Endothelial cell of umbilical vein (primary cell): ENCODE data around the gene CHRM4. TPM values are rescaled to one million over a fixed set of nuclear protein-coding genes. Genes with fewer than 3 reads are reported as not detected.
"Not testable (repeated sequence)": the region's sequence is repeated elsewhere in the genome, so short reads cannot be mapped to it uniquely, and the experiment has no call there.

Experiments
- BruUV-seq: library from RNA; stranded (reverse); fragments of 400-500 nt; replicated peaks from 2 replicates; lab custom pipeline; 2021; lab: Mats Ljungman, UMichigan
- CTCF ChIA-PET: fragments of 300-600, 350-600 bp; sonication (Branson Sonifier 250); formaldehyde crosslinking; loops from one replicate; lab custom pipeline; 2021; ENCODE audit warnings: antibody characterized with exemption, inconsistent platforms; lab: Charles Lee
- POLR2A ChIA-PET: fragments of 300-600, 350-600 bp; sonication (Branson Sonifier 250); formaldehyde crosslinking; loops from one replicate; lab custom pipeline; 2021; ENCODE audit warnings: antibody characterized with exemption, inconsistent platforms; lab: Charles Lee
- DNase-seq: peaks from one replicate; pipeline ENCODE4 v3.0.0-alpha.2; 2011; ENCODE audit warnings: low read depth, low spot score
- FAIRE-seq: peaks from 2 replicates; lab custom pipeline; 2011; peaks lifted over from hg19 to GRCh38; lab: Jason Lieb, UNC
- H2AFZ ChIP-seq: 2 replicates; pipeline ENCODE4 v1.6.0; 2012; ENCODE audit warnings: low read depth, low read length, control low read depth, inconsistent platforms
- H3K27ac ChIP-seq: 2 replicates; pipeline ENCODE4 v1.5.1; 2011; ENCODE audit warnings: low read depth, mild to moderate bottlenecking, control low read depth, low read length, moderate library complexity; ENCODE audit not compliant: insufficient read depth
- H3K27me3 ChIP-seq, 2 experiments: 2 replicates each; pipeline versions ENCODE4 v1.6.0 to v1.6.1; 2011; ENCODE audit warnings: low read length in 2 of 2, mixed read lengths in 1 of 2; ENCODE audit not compliant: control insufficient read depth in 2 of 2, insufficient read depth in 2 of 2
- H3K36me3 ChIP-seq, 2 experiments: 2 replicates in 1 of 2; 3 replicates in 1 of 2; pipeline ENCODE4 v1.5.1; 2011; ENCODE audit warnings: low read length in 2 of 2, mild to moderate bottlenecking in 1 of 2, moderate library complexity in 1 of 2; ENCODE audit not compliant: control insufficient read depth in 2 of 2, insufficient read depth in 2 of 2; ENCODE audit errors: extremely low read depth in 1 of 2
- H3K4me1 ChIP-seq: 3 replicates; pipeline ENCODE4 v1.5.1; 2011; ENCODE audit warnings: mild to moderate bottlenecking, low read length; ENCODE audit not compliant: control insufficient read depth, insufficient read depth; ENCODE audit errors: extremely low read depth
- H3K4me2 ChIP-seq: 2 replicates; pipeline ENCODE4 v1.6.1; 2011; ENCODE audit warnings: low read length, control low read depth, mixed read lengths; ENCODE audit not compliant: insufficient read depth
- H3K4me3 ChIP-seq, 3 experiments: fragments of 200-600 bp in 1 of 3; sonication (generic), shearing (Covaris generic) in 1 of 3; replicated peaks in 1 of 3; 2 replicates each; pipeline ENCODE4 v1.5.1; 2011 to 2016; ENCODE audit warnings: control low read depth in 3 of 3, low read length in 3 of 3, mild to moderate bottlenecking in 2 of 3, inconsistent platforms in 1 of 3, low read depth in 1 of 3, moderate library complexity in 1 of 3; ENCODE audit not compliant: insufficient read depth in 1 of 3
- H3K79me2 ChIP-seq: 2 replicates; pipeline ENCODE4 v1.6.0; 2012; ENCODE audit warnings: low read length, inconsistent platforms; ENCODE audit not compliant: control insufficient read depth, insufficient read depth
- H3K9ac ChIP-seq: replicated peaks from 2 replicates; pipeline ENCODE3; 2011; ENCODE audit warnings: low read length, control low read depth; ENCODE audit not compliant: insufficient read depth; ENCODE audit errors: extremely low read depth
- H3K9me1 ChIP-seq: replicated peaks from 3 replicates; pipeline ENCODE4 v1.6.0; 2011; ENCODE audit warnings: mild to moderate bottlenecking, low read length; ENCODE audit not compliant: control insufficient read depth, insufficient read depth; ENCODE audit errors: extremely low read depth
- H3K9me3 ChIP-seq: replicated peaks from 2 replicates; pipeline ENCODE4 v1.5.1; 2012; ENCODE audit warnings: low read length, inconsistent platforms; ENCODE audit not compliant: control insufficient read depth, insufficient read depth
- H4K20me1 ChIP-seq: replicated peaks from 2 replicates; pipeline ENCODE3; 2011; ENCODE audit warnings: mild to moderate bottlenecking, low read length; ENCODE audit not compliant: control insufficient read depth, insufficient read depth; ENCODE audit errors: extremely low read depth
- CTCF ChIP-seq, 2 donors: IDR thresholded peaks; 1 replicate in 1 of 2; 2 replicates in 1 of 2; pipeline ENCODE4 v1.5.1; 2011; ENCODE audit warnings: low read length in 2 of 2, mild to moderate bottlenecking in 2 of 2, moderate library complexity in 2 of 2, control low read depth in 1 of 2, inconsistent platforms in 1 of 2, low read depth in 1 of 2; ENCODE audit not compliant: insufficient read depth in 1 of 2; ENCODE audit errors: extremely low read depth in 1 of 2
- EZH2 ChIP-seq: IDR thresholded peaks from 2 replicates; pipeline ENCODE4 v1.6.1; 2012; ENCODE audit warnings: borderline replicate concordance, low read depth, mild to moderate bottlenecking, moderate library complexity, low read length, inconsistent platforms; ENCODE audit not compliant: severe bottlenecking
- JUN ChIP-seq: IDR thresholded peaks from 2 replicates; pipeline ENCODE4 v1.6.1; 2011; ENCODE audit warnings: borderline replicate concordance, low read depth; ENCODE audit not compliant: insufficient read length, insufficient read depth
- MAX ChIP-seq: IDR thresholded peaks from 2 replicates; pipeline ENCODE4 v1.6.1; 2011; ENCODE audit not compliant: insufficient read depth, insufficient read length
- MYC ChIP-seq: IDR thresholded peaks from one replicate; pipeline ENCODE4 v1.6.1; 2011; ENCODE audit warnings: mild to moderate bottlenecking, low read depth, low read length
- POLR2A ChIP-seq: IDR thresholded peaks from 2 replicates; pipeline ENCODE4 v1.6.1; 2012; ENCODE audit warnings: low read depth, mild to moderate bottlenecking, control low read depth, low read length
- POLR2AphosphoS5 ChIP-seq: IDR thresholded peaks from 2 replicates; pipeline ENCODE4 v1.6.1; 2012; ENCODE audit warnings: low read depth, mild to moderate bottlenecking, control low read depth, low read length, moderate library complexity; ENCODE audit not compliant: insufficient read depth
- dilution Hi-C: fragments of 300-500 bp; cut with MboI; formaldehyde crosslinking; loops from one replicate; pipeline ENCODE4 v1.15.0; 2019; ENCODE audit warnings: low sequenced_read_pairs; ENCODE audit not compliant: extremely low pct_ligation_motif_present
- intact Hi-C: fragments of 100-400 bp; cut with micrococcal nuclease; formaldehyde crosslinking; loops from one replicate; pipeline ENCODE4 v1.10.0; 2022
- polyA plus RNA-seq, 4 experiments: library from polyadenylated mRNA; depleted of rRNA in 3 of 4; stranded (reverse) in 3 of 4; unstranded in 1 of 4; fragments of >200 nt; gene quantifications; 2 replicates each; pipeline versions ENCODE4 v1.2.1 to v1.2.3, GENCODE V29; 2011 to 2012; ENCODE audit warnings: missing spikeins in 1 of 4
- total RNA-seq: library from RNA; stranded (reverse); gene quantifications from 2 replicates; pipeline ENCODE4 v1.2.3, GENCODE V29; 2021

Gene CHRM4
- total and polyA plus RNA-seq, 2 donors (not counting 3 experiments of a cell fraction or from before 2014, with no cell fraction given), result 0.04 to 0.22 TPM

GRCh38 chr11:46380340-46381047 is 11.1 kb downstream of the CHRM4 start:
- Histone ChIP-seq H3K79me2 (no peaks in the 10 kb centered on the region), H3K4me1 (peaks cover 11% of the 10 kb centered on the region), H4K20me1 (no peaks in the 10 kb centered on the region), H3K4me3 (peak overlapping the region; percentile 62 to 84 (median 72)), H3K36me3 (peaks cover 3 to 18% of the 10 kb centered on the region in 2 experiments), H3K27ac (peak overlapping the region; percentile 61), H3K4me2 (peak overlapping the region; percentile 81), H2AFZ (peak overlapping the region; percentile 55), H3K9me1 (no peaks in the 10 kb centered on the region), H3K9ac (peak overlapping the region; percentile 62), H3K9me3 (no peaks in the 10 kb centered on the region), H3K27me3 (no peaks in the 10 kb centered on the region)
- POLR2A ChIA-PET, result interaction anchor here (0.6 to 1.4 kb wide), 2 partner anchors 9 to 12 kb away, joined by 3 to 5 read pairs; no protein-coding TSS in a partner anchor
- peak; percentile 43 for TF ChIP-seq POLR2AphosphoS5
- TF ChIP-seq MYC, result no peak
- no peak for TF ChIP-seq EZH2
- no peak for TF ChIP-seq CTCF (IDR thresholded peaks at IDR 0.05; ENCODE audit: extremely low read depth in 1 of 2, insufficient read depth in 1 of 2, low read depth in 1 of 2, low read length in 2 of 2)
- no peak for TF ChIP-seq POLR2A
- TF ChIP-seq MAX, result no peak
- no peak for TF ChIP-seq JUN
- peak; percentile 67 for DNase-seq
- CTCF ChIA-PET, result interaction anchor here (1.3 to 2.2 kb wide), 2 partner anchors 12 to 29 kb away, joined by 3 to 9 read pairs; no protein-coding TSS in a partner anchor
- intact Hi-C loops (loop anchor here (1.0 to 2.0 kb wide), 2 partner anchors 12 to 236 kb away; partner anchors contain the start of genes ATG13 and HARBI1), dilution Hi-C loops (no loop called here)
- peak; percentile 59 for FAIRE-seq
- no TSS peak for BruUV-seq

- ChIA-PET POLR2A (interaction anchor here (1.4 kb wide), 1 partner anchor 10 kb away, joined by 5 read pairs; no protein-coding TSS in a partner anchor), CTCF (interaction anchor here (1.3 to 2.2 kb wide), 2 partner anchors 12 to 28 kb away, joined by 3 to 9 read pairs; no protein-coding TSS in a partner anchor)
- dilution Hi-C loops, H3K9ac ChIP-seq, H3K9me3 ChIP-seq, DNase-seq, H3K27me3 ChIP-seq, H3K9me1 ChIP-seq, H3K79me2 ChIP-seq, H3K4me2 ChIP-seq, FAIRE-seq, BruUV-seq, H3K4me3 ChIP-seq, H4K20me1 ChIP-seq, H3K27ac ChIP-seq, H2AFZ ChIP-seq: not testable (repeated sequence)
- H3K4me1 ChIP-seq, result peaks cover 11% of the 10 kb centered on the region
- intact Hi-C loops, result loop anchor here (2.0 kb wide), 1 partner anchor 237 kb away; the partner anchor contains the start of genes ATG13 and HARBI1
- peaks cover 3 to 26% of the 10 kb centered on the region in 2 experiments for H3K36me3 ChIP-seq
Observed at GRCh38 chr11:46379482-46380293, 11.9 kb downstream of the CHRM4 start.
